Glomerular endothelial cell (primary cell): Measurements from ENCODE around the gene C10orf90. TPM values are rescaled to one million over a fixed set of nuclear protein-coding genes. Genes with fewer than 3 reads are reported as not detected.

Experiments
- DNase-seq: peaks from one replicate; pipeline ENCODE4 v3.0.0-alpha.2; 2011; ENCODE audit warnings: low read depth, low spot score; ENCODE audit errors: extremely low read depth
- total RNA-seq: library from RNA; depleted of rRNA; stranded (reverse); fragments of >200 nt; gene quantifications from 2 replicates; pipeline ENCODE4 v1.2.3, GENCODE V29; 2015

C10orf90 gene
- total RNA-seq, 1 donor from 2014 or later = not detected

DNA sequence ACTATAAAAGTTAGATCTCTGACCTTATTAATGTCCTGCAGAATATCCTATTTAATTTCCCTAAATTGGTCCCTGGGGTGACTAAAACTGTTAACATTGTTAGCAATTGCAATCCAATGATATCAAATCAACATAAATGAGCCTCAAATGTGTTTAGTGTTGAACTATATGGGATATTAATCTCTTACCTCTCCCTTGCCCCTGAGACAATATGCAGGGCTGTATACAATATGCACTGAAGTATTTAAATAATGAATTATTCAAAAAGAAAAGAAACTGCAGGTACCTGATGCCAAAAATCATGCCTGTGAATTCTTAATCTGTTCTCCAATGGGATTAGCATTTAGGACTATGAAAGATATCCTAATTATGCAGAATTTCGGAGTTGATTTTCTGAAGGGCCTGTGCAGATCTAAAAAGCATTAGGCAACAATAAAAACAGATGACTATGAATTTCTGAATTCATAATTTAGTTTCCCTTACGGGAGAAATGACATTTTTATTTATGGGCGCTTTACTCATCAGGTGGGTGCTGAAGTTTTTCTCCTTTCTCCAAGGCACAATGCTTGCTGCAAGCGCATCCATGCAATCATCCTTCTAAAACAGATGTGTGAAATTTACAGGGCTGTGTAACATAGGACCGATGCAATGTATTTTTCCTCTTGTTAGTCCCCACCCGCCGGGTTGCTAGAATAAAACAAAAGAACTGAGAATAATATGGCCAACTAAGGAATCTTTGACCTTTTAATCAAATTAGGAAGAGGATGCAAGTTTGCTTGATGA lies 5.4 kb upstream of the C10orf90 start:
- DNase-seq = no peak

DNA sequence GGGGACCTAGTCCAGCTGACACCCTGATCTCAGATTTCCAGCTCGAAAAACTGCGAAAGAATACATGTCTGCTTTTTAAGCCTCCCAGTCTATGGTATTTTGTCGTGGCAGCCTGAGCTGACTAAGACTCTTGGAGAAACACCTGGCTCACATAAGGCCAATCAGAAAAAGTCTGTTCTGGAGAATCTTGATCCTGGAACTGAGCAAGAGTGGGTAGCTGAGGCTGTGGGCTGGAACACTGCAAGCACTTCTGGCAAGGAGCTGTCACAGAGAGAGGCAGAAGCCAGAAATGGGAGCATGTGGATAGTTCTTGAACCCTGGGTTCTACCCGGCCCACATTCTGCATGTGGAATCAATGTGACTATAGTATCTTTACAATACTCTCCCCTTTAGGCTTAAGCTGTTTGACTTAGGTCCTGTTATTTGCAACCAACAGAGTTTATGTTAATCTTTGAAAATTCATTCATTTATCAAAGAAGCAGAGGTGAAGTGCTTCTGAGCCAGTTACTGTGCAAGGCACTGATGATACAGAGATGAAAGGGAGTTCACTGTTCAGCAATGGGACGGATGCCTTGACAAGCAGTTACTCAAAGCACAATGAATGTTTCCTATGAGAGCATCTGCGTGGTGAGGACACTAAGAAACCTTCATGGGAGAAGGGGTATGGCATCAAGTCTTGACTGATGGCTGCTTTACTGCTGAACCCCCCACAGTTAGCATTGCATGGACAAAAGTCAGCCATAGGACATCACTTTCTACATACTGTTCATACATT lies 4.4 kb upstream of the C10orf90 start:
- no peak for DNase-seq

DNA sequence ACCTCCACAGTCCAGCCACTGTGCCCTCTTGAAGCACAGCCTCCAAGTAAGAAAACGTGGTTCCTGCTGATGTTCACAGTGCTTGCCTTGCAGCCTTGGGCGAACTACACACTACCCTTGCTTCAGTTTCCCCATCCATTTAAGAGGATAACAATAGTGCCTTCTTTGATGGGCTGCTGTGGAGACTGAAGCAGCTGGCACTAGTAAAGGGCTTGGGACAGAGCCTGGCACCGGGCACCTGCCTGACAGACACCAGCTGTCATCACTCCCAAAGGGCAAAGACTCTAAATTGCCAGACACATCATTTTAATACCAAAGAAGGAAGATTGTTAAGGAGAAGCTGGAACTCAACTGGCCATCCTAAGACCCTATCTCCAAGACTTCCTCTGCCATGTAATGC lies 3.1 kb upstream of the C10orf90 start:
- no peak for DNase-seq

DNA sequence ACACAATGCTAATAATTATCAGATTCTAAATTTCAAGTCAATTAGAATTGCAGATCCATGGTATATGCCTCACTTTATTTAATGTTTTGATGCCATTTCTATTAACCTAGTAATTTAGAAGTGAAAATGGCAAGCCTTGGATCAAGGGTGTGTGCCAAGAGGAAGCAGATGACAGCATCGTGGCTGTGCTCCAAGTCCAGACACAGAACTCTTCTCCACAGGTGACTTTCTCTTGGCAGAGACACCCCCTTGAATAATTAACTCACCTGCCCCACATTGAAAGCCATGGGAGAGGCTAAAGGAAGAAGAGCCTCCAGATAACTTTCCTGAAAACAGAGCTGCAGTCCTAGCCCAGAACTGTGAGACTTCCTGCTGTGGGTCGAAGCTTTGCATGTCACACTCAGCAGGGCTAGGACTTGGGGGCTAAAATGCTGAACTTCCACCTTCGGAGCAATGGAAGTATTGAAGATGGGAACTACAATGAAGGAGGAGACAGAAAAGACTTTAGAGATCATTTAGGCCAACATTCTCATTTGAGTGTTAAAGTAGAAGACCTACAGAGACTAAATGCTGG lies 996 bp upstream of the C10orf90 start:
- no peak for DNase-seq

DNA sequence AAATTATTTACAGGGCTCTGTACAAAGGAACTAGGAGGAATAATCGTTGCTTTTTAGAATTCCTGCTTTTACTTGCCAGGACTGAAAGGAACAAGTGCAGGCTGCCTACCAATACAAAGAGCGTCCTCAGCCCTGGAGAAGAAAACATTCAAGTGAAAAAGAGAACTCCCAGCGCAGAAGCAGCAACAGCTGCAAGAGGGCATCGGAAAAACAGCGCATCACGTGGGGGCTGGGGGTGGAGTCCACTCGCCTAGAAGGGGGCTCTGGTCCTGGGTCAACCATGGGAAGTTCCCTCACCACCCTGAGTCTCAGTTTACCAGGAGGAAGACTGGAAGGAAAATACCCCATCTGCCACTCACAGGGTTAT lies 385 bp upstream of the C10orf90 start:
- DNase-seq = no peak

DNA sequence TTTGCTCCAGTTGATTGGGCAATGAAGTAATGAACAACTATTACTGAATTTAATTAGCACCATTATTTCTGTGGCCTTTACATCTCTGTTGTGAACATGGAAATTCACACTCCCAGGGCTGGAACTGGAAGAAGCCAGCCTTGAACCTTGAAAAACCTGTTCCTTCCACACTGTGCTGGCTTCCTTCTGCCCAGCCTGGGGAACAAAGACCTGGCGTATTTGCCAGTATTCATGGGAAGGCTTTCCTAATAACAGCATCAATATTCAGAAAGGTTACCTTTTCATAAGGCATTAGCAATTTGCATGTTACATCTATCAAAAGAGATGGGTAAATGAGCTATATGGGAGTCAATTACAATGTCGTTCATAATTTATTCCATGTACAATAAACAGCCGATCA lies 1.3 kb downstream of the C10orf90 start:
- no peak for DNase-seq

DNA sequence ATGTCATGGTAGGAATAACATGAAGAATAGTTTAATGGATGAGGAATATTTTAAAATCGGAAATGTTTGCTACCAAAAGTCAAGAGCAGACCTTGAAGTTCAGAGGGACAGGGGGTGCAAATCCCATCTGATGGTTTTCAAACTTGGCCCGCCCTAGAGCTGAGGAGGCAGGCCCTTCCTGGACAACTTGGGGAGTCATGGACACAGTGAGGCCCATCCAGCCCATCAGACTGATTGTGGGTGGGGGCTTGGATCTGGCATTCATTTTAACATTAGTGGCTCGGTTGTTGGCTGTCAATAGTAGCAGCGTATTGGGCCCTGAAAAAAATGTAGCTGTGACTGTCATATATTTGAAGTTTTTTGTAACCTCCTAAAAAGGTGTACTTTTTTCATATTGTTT lies 2.0 kb downstream of the C10orf90 start:
- no peak for DNase-seq

DNA sequence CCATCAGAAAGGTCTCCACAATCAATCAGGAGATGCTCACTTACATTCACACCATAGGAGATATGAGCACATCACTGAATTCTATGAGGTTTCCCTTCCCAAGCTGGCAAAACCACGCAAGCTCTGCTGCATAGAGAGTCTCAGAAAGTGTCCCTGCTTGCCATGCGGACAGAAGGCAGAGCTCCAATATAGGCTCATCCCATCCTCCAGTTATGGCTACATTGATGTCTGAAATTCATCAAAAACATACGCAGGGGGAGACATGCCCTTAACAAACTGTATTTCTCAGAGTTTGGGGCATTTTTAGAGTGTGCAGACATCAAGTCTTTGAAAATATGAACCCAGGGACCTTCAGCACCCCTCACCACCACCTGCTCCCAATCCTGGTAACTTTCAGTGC lies 2.9 kb downstream of the C10orf90 start:
- no peak for DNase-seq

DNA sequence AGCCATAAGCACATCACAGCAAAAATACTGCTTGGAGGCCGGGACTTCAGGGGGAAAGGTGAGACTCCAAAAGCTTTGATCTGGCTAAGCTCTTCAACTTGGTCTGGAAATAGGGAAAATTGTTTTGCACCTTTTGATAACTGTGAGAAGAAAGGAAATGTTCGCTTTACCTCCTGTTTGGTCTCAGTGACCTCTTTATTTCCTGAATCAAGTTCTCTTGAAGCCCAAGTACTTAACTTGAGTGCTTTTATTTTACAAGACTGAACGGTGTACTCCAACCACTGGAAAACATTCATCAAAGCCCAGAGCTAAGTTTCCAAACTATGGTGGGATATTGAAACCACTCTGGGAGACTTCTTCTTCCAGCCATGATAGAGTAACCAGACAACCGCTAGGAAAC lies 5.3 kb downstream of the C10orf90 start:
- no peak for DNase-seq

DNA sequence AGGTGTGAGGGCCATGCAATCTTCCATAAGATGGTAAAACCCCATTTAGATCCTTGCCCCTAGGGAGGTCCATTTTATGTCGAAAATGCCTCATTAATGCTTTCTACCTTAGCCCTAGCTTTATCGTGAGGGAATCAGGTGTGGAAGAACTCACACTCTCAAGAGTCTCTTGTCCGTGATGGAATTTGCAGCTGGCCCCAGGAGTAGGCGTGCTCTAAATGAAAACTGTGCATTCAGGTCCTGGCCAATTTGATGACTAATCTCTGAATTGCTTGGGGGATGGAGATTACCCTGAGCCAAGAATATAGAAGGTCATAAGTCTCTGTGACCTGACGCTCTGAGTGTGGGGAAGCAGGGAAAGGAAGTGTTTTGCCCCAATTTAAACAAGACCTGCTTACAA lies 6.6 kb downstream of the C10orf90 start:
- DNase-seq = no peak

DNA sequence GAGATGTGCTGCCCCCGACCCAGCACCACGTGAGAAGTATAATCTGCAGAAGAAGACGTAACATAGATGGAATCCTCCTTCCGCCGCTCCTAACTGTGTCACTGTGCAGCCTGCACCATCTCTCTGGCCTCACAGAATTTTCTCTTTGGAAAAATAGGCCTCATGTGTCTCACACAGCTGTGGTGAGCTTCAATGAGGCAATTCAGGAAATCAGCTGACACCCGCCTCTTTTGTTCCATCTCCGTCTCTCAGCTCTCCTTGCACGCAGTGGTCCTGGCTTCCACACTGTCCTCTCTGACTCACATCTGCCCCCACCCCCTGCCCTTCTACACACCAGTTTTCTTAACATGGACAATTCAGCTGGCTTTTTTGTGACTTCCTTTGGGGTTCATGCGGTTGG lies 7.2 kb downstream of the C10orf90 start:
- no peak for DNase-seq

DNA sequence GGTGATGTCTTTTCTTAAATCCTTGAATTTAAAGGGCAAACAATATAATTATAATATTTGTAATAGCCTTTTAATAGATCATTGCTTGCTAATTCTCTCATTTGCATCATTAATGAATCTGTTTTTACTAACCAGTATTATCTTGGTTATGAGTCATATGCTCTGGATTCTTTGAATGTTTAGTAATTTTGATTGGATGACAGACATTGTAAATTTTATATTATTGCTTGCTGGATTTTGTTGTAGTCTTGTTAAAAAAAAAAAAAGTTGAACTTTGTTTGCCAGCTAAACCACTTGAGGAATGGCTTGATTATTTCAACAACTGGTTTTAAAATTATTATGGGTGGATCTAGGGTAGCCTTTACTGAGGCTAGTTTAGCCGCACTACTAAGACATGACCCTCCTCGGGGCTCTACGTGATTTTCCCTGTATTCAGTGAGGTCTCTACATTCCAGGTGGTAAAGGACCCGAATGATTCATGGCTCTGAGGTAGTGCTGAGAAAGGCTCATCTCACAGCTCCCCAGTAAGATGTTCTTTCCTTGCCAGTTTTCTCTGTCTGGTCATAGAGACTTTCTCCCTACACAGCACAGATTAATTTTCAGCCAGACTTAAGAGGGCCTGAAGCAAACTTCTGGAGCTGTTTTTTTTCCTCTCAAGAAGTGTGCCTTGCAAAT lies 8.5 kb downstream of the C10orf90 start:
- no peak for DNase-seq

DNA sequence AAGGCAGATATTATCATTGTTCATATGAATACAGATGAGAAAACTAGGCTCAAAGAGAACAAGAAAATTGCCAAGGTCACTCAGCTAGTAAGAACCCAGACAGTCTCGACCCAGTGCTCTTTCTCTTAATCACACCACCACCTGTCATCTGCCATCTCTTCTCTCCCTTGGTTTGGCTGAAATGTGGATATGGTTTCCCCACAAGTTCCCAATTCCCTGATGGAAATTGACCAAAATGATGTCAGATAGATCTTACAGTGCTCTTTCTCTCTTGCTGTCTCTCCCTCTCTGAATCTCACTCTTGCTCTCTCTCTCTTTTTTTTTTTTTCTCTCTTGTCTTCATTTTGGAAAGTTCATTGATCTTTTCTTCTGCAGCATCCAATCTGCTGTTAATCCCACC lies 9.1 kb downstream of the C10orf90 start:
- DNase-seq = no peak

DNA sequence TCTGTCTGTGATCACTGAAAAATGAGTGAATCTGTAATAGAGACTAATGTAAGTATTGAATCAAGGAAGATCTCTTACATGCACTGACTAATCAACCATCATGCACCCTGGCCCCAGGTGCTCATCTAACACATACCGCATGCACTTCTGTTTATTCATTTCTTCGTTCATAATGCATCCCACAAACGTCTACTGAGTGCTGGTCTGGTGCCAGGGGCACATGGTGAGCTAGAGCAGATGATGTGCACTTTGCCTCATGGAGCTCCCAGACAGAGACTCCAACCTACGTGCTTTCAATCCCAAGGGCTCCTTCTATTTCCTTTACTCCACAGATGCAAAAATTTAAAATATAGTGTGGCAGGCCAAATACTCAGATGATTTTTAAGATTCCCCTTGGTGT lies 10.7 kb downstream of the C10orf90 start:
- DNase-seq = no peak

DNA sequence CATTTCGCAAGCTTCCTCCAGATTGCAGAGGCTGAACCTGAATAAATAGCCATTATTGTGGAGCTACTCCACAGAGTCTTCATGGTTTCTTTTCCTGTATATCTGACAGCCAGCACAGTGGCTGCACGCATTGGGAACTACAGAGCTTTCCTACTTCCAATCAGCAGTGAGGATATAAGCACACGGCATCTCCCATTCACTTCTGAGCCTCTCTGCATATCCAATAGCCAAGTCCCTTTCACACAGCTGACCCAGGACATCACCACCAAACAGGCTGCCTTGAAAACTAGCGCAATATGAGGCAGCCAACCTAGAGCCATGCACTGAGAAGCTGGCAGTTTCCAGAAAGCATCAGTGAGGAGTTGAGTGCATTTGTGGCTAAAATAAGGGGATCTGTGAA lies 11.6 kb downstream of the C10orf90 start:
- no peak for DNase-seq

DNA sequence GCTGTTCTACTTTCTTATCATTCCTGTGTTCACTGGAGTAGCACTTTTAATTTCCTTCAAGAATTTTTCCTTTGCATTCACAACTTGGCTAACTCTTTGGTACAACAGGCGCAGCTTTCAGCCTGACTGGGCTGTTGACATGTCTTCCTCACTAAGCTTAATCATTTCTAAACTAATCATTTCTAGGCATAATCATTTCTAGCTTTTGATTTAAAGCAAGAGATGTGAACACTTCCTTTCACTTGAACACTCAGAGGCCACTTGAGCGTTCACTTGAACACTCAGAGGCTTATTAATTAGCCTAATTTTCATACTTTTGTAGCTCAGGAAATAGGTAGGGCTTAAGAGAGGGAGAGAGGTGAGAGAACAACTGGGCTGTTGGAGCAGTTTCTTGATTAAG lies 15.9 kb downstream of the C10orf90 start:
- no peak for DNase-seq

DNA sequence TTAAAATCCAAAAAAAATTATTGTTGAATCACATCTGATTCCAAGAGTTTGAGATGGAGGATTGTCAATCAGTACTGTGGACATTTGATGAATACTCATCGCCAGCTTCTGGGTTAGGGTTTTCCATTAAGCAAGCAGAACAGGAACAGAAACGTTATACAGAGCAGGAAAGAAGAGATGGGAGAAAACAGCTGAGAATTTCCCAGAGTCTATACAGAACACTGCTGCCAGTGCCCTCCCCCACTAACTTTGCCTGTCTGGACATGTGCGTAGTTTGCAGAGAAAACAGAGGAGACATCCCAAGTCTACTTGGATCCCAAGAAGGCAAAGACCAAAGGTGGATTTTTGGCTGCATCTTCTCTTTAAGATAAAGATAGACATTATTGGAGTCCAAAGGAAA lies 19.0 kb downstream of the C10orf90 start:
- DNase-seq = no peak

DNA sequence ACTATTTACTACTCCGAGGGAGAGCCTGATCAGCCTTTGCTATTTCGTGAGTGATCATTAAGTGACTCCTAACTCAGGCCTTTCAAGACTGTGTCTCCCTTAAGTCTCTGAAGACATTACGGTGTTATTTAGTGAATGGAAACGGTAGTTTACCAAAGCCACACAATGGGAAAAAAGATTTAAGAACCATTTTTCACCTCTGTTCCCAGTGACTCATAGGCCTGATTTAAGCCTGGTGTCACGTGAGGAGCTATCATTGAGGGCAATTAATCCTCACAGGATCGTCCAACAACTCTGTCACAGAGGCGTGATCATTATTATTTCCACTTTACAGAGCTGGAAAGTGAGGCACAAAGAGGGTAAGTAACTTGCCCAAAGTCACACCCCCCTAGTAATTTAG lies 20.3 kb downstream of the C10orf90 start:
- no peak for DNase-seq

DNA sequence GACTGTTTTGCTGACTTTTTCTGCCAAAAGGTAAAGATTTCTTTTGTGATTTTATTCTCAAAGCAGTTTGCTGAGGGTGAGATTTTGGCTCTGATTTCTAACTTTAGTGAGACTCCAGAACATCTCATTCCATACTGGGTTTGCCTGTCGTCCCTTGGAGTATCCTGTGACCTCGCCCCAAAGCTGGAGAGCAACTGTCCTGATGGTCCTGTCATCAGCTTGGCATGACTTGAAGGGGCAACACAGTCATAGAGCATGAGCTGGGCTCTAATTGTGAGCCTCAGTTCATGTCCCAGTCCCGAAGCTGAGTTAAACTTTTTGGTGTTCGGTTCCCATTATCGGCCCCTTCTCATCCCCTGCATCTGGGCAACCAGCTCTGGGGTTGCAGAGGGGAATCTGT lies 23.4 kb downstream of the C10orf90 start:
- DNase-seq = no peak

DNA sequence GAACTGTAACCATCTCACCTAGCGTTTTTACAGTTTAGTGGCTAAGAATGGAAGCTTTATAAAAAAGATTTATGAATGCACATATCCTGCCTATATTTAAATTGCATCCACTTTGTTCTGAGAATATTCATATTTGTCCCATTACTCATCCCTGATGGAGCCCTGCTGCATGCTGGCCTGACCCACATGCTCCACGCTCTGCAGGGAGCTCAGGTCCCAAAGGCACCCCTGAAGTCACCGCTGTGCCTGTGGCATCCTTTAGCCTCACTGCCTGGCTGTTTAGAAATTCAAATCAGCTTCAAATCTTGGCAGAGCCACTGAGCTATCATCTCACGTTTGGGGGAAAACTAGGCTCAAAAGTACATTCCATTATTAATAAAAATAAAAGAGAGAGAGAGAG lies 24.4 kb downstream of the C10orf90 start:
- DNase-seq = no peak

DNA sequence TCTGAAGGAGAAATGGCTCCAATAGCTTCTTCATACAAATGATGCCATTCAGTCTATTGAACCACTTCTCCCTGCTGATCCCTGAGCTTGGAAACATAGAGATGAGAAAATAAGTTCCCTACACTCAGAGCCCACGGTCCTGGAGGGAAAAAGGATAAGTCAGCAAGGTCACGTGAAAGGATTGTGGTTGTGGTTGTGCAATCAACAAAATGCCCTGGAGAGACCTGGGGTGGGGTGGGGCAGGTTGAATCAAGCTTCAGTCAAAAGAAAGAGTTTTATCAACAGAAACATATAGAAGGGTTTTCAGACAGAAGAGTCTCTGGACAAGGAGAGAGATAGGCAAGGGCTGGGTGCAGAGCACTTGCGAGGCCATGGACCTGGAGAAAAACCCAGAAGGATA lies 30.1 kb downstream of the C10orf90 start:
- DNase-seq = no peak

DNA sequence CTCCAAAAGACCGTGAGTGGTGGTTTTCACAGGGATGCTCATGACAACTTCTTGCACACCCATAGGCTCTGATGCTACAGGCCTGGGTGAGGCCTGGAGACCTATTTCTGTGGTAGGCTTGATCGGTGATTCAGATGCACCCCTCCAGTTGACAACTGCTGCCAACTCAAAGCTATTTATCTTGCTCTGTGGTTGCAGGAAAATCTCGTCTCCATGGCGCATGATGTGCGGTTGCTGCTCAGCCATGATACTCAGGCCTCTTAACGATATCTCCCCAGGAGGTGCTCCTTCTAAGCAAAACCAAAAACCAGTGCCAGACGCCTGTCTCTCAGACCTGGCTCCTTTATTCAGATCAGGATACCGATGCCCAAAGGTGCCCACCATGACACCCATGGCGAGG lies 31.4 kb downstream of the C10orf90 start:
- DNase-seq = no peak
